ENCODE measurements around the gene RTRAF.

RTRAF gene

DNA sequence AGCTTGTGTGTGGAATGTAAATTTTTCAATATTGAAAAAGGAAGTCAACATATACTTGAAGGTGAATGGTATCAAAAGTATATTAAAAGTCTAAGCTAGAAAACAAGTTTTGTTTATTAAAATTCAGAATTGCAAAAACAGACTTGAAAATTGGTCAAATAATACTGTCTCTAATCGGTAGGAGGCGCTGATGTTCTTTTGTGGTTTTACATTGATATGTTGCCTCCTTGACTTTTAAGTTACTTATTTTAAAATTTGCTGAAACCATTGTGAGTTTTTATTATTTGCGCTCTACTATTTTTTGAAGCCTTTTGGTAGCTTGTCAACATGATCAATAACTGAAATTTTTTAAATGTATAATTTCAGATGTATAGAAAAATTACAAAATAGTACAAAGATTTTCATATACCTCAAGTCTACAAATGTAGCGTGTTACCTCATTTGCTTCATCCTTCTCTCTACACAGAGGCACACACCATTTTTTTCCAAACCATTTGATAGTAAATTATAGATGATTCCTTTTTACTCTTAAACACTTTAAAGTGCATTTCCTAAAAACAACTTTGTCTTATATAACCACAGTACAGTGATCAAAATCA, 6.9 kb downstream of the RTRAF start:
- no peak for DNase-seq

DNA sequence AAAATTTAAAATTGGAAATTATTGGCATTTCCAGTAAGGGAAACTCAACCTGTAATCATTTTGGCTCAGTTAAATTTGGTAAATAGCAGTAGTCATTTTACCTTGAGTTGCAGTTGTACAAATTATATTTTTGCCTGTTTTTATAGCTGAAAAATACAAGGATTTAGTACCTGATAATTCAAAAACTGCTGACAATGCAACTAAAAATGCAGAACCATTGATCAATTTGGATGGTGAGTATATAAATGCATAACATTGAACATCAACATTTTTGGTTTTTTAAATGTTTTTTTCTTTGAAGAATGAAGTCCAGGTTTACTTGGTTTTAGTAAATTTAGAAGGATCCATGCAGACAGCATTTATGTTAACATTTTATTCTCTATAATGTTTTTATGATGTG, 9.0 kb downstream of the RTRAF start:
- DNase-seq = no peak

DNA sequence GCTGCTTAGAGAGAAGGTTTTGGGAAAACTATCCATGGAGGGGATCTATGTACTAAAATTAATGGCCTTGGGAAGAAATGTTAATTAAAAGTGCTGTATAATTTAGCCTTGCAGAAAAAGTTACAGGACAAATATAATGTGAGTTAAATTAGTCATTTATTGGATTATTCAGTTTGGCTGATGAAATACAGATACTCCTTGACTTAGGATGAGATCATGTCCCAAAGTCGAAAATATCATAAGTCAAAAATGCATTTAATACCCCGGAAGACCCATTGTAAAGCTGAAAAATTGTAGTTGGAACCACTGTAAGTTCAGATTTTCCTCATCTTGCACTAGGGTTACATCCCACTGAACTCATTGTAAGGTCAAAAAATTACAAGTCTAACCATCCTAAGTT, 9.7 kb downstream of the RTRAF start:
- DNase-seq = no peak

DNA sequence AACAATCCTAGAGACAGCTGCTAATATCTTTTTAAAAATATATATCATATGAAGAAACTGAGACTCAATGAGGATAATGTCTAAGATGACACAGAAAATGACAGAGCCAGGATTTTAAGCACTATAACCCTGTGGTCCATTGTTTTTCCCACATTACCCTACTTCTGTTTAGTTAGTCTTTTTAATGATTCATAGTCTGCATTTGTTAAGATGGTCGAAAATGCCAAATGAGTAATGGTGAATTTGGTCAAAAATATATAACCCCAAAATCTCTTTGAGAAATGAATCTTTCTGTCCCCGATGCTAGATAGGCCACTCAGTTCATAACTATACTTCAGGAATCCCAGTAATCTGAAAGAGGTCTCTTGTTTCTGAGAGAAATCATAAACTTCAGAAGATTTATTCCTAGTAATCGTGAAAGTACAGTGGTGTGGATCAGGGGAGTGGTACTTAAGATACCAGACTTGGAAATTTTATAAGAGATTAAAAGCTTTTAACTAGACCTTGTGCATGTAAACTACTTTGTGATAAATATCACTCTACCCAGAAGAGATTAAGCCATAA, 10.8 kb downstream of the RTRAF start:
- DNase-seq = no peak

DNA sequence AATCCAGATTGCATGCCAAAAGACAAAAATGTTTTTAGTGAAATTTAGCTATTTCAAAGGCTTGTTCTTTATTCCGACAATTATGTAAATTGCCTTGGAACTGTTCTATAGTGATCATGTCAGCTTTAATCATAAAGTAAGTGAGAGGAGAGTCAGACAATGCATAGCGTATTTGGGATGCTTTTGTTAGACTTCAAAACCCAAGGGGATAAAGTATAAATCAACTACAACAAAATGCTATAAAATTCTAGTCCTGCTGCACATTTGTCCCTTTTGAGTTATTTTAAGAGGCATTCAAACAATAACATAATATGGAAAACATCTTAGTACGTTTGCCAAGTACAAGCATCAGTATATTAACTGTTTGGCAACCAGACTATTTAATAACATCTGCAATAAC, 11.3 kb downstream of the RTRAF start:
- DNase-seq = no peak

DNA sequence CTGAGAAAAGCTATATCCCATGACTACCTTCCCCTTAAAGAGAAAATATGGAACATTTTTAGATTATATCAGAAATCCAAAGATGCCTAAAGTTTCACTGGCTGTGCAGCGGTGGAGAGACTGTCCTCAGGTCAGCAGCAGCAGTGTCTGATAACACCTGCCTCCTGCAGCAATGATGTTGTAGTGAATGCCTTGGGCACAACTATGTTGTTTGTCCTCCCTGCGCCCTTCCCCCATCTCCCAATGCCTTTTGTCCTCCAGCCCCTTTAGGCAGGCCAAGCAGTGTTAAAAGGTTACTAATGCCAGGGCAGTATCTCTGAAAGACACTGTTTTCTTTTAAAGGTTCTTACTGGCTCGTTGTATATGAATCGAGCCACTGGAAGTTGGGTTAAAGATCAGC, 13.2 kb downstream of the RTRAF start:
- no peak for DNase-seq

DNA sequence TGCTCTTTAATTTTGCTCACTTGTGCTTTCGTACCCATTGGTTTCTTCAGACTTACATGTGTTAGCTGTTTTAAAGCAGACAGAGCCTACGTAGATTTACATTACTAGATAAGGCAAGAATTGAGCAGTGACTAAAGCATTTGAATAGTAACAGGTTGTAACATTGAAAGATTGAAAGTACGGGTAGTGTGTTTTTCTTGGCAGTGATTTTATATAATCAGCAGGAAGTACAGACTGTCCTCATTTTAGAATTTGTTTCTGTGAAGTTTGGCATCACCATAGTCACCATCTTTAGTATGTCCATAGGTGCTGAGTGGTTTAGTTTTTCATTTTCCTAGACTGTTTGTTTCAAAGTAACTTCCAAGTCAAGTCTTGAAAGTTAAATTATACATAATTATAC, 14.0 kb downstream of the RTRAF start:
- DNase-seq = no peak

DNA sequence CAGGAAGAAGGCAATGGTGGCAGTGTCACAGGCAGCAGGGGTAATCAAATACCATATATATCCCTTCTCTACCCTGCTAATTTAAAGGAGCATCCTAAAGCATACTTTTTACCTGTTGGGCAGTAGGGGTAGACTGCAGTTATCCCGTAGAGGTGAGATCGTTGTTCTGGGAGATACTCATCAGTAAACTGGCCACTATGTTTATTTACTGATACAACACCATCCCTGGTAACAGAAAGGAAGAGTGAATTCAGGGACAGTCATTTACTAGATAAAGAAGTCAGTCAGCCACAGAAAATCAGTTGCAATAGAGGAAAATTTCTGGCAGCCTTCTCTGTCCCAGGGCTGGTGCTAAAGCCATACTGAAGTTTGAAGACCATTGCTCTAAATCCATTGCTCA, 16.3 kb downstream of the RTRAF start:
- DNase-seq = no peak

DNA sequence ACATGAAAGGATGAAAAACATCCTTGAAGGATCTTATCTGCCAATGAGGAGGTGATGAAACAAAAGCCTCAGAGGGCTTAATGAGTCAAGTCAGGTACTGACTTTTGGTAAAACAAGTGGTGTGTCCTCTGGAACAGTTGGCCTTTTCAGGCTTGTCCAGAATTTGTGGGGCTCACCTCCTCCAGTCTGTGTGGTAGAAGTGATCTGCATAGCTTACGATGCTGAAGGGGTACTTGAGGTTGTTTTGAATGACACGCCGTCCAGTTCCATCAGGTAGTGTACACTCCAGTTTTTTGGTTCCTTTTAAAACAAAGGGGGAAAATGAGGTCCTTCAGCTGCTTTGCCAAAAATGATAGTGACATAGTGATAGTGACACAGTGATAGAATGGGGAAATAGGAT, 17.0 kb downstream of the RTRAF start:
- no peak for DNase-seq

DNA sequence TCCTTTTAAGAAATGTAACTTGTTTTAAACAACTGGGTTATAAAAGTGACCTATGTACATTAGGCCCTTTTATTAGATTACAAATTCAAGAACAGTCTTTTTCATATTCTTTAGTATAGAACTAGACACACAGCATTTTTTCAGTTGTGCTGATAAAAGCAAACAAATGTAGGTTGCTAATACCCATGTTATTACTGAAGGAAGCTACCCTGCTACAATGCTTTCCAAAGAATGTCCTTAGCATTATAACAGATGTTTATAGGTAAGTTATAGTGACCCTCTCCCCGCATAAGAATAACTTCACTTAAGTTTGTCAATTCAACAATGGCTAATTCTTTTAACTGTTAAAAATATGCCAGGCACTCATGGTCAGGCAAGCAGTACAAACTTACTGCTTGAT, 17.9 kb downstream of the RTRAF start:
- no peak for DNase-seq

DNA sequence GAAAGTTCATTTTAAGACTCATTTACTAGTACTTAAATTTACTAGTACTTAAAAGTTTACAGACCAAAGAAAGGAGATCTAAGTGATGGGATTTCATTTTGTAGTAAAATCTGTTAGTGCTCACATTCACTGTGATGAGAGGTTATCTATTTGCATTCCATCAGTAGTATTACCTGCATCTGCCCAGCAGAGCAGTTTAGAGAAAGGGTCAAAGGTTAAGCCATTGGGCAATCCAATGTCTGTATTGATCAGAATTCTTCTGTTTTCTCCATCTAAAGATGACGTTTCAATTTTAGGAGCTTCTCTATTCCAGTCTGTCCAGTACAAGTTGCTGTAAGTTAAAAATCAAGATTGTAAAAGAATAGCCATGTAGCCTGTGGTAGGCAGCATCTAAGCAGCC, 18.3 kb downstream of the RTRAF start:
- no peak for DNase-seq

DNA sequence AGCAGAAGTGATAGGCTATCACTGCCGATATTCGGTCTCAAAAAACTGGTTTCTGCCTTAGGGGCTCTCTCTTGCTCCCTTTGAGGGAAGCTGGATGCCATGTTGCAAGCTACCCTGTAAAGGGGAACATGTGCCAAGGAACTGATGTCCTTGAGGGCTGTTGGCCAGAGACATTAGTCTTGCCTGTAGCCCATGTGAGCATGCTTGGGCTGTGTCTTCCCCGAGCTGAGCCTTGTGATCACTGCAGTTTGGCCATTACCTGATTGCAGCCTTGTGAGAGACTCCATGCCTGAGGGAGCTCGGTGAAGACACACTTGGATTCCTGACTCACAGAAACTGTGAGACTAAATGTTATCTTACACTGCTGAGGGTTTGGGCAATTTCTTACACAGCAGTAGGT, 18.8 kb downstream of the RTRAF start:
- no peak for DNase-seq

DNA sequence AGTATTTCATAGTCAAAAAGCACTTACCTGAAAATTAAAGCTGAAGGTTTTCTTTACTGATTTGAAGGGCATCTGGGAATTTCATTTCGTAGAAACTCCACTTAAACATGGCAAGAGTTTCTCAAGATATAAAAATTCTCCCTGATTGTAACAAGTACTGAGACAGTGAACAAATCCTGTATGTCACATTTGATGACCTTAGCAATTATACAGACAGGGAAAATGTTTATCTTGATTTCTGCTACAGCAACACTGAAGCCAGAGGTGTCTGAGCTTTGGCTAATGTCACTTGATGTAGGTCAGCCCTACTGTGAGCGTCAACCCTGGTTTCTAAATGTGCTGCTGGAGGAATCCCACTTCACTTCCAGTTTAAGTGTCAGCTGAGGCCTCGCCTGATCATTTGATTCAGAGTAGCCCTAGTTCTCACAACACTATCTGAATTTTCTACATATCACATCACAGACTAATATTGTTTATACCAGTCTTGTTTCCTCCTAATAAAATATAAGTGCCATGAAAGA, 20.9 kb downstream of the RTRAF start:
- DNase-seq = no peak

DNA sequence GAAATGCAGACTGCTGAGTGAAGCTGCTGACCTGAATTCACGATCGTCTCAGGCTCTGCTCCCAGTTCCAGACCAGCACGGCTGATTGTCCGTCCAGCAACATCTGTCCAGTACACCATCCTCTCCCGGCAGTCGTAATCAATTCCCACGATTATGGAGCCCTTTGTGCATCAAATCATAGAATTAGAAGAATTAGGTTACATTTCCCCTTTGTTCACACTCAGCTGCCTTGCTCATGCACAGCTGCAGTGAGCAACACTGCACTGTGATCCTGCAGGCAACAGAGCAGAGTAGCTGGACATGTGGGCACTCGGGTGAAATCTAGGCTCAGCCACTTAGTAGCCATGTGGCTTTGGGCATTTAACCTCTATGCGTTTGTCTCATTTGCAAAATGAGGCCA, 22.2 kb downstream of the RTRAF start:
- no peak for DNase-seq

DNA sequence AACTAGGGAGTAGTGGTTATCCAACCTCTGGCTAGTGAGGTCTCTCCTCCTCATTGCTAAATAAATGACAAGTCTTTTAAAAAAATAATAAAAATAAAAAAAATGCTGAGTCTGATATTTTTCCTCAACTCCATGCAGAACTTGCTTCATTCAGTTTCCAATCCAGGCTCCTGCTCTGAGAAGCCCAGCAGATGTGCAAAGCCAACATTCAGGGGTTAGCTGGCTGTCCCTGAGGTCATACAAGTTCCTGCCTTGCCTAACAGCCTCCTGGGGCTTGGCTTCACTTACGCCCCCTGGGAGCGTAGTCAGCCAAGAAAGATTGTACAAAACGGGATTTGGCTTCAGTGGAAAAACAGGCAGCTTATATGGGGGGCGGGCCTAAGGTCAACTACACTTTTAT, 23.3 kb downstream of the RTRAF start:
- DNase-seq = no peak

DNA sequence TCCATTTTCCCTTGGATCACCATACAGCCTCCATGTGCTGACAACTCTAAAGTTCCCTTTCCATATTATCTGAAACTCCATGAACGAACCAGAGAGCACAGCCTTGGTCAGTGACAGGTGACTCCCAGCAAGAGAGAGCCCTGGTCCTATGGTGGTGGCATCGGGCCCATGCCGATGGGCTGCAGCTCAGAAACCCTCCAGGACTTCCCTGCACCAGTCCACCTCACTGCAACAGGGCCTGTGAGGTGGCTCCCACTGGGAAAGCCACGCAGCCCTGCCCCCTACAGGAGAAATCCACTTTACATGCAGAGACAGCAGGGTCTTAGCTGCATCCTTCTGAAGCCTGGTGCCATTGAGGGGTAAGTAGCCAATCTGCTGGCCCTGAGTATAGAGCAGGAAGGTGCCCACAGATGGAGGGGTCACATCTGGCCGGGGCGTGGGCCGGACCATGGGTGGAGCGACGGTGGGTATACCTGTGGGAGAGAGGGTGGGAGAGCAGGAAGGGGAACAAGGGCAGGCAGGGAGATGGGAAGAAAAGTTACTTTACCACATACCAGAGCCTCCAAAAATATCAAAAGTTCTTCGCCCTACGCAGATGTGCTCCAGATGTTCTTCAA, 24.7 kb downstream of the RTRAF start:
- DNase-seq = no peak

DNA sequence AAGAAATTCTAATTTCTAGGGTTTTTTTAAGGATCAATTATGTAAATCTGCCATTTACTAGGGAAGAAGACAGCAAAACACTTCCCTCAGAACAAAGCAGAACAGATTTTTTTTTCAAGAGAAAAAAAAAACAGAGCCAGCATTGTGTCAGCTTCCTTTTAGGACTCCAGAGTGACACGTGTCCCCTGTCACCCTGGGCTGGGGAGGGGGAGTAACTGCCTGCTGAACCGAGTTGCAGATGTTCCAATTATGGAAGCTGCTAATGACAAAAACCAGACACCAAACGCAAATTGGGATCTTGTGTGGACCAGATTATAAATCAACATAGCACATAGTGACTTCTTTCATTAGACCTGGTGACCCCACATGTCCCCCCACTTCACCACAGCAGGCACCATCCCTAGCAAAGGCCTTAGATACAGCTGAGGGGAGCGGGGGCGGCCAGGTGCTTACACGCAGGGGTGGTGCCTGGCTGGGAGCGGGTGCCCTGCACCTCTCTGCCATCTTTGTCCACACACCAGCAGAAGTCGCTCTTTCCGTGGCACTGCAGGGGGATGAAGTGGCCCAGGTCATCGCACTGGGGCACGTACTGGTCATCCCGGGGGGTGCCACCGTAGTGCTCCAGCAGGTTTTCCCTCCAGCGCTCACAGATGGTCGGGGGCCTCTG, 25.4 kb downstream of the RTRAF start:
- no peak for DNase-seq

DNA sequence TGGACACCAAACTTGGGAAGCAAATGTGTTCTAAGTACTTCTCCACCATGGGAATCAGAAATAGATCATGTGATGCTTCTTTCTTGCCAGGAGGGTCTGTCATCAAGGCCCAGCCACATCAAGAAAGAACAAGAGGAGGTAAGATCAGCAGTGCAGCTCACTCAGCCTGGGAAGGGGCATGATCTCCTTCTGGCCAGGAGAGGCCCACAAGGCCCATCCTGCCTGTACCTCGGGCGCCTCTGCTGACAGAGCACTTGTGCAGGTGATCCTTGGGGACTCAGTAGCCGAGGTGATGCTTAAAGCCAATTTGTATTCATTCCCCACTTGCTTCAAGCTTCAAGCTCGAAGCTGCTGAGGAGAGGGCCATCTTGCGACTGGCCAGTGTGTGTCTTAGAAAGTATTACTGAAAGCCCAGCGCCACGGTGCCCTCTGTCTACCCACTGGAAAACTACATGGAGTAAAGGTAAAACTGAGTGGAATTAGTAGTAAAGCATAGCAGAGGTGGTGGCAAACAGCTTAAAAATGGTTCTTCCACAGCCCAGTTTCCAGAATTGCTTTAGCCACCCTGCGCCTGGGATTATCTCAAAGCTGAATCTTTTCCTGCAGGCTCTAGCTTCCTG, 26.2 kb downstream of the RTRAF start:
- no peak for DNase-seq

DNA sequence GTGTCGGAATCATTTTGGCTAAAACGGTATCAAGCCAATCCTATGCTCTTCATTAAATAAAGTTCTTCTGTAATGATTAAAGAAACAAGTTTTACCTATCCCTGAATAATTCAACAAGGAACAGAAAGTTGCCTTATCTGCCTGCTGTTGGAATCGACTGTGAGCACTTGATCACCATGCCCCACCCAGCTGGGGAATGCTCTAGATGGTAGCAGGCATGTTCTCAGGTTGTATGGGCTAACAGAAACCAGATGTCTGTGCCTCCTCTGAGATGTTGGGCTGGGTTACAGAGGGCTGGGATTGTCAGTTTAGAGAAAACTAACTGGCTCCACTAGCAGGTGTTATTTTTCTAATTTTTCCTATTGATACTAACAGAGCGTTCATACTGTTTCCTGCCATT, 28.9 kb downstream of the RTRAF start:
- DNase-seq = no peak

DNA sequence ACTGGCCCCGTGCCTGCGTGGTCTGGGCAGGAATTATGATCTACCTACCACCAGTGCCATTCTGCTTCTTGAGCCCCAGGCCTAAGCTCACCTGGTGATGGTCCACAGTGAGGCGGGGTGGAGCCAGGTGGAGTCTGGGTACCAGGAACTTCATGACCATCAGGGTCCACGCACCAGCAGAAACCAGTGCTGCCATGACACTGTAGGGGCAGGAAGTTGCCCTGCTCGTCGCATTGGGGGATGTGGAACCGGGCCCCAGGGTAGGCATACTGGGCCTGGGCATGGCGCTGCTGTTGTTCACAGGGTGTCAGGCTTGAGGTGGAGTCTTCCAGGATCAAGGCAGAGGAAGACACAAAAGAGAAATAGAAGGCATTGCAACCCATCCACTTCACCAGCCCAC, 29.6 kb downstream of the RTRAF start:
- no peak for DNase-seq

DNA sequence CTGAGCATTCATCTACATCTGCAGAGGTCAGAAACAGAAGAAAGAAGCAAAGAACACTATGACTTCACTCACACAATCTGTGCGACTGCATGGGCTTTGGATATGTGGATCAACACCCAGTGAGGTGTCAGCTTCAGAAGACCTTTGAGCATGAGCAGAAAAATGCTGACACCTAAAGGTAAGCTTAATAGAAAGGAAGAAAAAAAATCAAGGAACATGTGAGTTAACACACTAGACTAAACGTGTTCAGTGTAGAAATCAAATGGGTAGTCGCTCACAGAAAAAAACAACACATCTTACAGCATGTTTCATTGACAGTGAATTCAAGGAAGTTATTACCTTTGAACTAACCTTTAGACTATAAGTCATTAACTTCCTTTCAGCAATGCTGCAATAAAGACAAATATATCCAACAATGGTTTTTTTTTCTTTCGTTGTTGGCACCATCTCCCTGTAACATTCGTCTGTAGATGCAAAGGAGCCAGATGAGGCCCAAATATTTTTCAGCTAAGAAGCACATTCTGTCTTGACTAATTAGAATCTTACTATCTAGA, 30.9 kb downstream of the RTRAF start:
- DNase-seq = no peak

DNA sequence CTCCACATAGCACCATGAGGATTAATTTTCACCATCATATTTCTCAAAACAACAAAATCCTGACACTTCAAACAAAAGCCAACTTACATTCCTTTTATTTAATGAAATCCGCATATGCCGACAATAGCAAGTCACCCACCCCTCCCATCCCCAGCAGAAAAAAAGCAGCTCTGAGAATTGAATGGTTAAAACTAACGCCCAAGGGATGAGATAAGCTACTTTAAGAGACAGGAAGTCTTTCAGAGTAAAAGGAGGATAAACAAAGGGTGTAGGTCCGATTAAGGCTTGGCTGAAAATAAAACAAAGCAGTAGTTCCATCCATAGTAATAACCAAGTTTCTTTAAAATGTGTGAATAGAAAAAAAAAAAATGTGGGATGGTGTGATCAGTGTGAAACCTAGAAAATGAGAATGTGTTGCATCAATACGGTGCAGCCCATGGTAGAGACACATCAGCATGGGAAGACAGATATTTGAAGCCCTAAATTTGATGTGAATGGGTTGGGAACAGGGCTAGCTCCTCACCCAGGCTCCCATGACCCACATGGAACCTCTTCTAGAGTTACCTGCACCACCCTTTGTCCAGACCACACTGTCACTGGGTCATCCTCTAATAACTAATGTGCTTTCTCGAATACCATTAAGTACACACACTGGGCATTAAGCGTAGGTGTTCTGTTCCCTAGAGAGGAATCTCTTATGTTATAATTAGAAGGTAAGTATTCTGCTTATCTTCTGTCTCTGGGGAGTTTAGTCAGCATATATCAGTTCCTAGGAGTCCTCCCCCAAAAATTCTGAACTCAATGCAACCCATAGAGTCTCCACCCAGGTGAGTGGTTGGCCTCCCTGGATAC, 31.7 kb downstream of the RTRAF start:
- DNase-seq = no peak

Measured in stimulated activated CD4-positive, alpha-beta T cell treated with anti-CD3 and anti-CD28 coated beads, Interleukin-4, amount 100 ng/mL, for 1 hour (primary cell).